Activated T-cell treated with anti-CD3 and anti-CD28 coated beads for 24 hours (primary cell): ENCODE data around the gene CTIF.

ENCODE experiments used
- DNase-seq: peaks from one replicate; pipeline ENCODE4 v3.0.0-alpha.2; 2020; ENCODE audit warnings: low read depth

CTIF gene

DNA sequence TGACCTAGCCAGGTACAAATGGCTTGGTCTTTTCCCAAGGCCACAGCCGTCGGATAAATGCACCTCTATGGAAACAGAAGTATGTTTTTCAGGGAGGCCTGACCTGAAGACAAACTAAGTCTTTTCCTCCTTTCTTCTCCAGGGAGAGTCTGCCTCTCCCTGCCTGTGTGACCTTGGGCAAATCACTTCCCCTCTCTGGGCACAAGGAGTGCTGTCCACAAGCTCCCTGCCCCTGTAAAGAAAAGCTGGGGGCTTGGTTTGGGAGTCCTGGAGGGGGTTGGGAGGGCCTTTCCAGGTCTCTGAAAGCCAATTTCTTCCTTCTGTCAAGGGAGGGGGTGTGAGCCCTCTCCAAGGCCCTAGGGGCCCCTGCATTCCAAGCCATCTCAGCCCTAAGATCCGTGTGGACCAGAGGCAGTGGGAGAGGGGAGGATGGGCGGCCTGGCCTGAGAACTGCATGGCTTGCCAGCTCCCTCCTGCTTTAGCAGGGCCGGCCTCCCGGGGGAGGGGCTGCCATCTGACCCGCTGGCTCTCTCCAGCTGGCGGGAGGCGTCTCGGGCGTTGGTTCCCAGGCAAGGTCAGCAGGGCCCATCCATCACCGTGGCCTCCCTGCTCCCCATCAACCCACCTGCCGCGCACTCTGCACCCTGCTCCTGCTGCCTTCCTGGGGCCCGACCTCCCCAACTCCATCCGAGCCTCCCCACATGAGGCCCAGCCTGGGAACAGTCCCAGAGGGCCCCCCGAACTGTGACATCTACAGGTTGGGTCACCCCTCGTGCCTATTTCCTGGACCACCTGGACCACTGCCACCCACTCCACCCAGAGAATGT is 350.5 kb downstream of the CTIF start:
- no peak for DNase-seq

DNA sequence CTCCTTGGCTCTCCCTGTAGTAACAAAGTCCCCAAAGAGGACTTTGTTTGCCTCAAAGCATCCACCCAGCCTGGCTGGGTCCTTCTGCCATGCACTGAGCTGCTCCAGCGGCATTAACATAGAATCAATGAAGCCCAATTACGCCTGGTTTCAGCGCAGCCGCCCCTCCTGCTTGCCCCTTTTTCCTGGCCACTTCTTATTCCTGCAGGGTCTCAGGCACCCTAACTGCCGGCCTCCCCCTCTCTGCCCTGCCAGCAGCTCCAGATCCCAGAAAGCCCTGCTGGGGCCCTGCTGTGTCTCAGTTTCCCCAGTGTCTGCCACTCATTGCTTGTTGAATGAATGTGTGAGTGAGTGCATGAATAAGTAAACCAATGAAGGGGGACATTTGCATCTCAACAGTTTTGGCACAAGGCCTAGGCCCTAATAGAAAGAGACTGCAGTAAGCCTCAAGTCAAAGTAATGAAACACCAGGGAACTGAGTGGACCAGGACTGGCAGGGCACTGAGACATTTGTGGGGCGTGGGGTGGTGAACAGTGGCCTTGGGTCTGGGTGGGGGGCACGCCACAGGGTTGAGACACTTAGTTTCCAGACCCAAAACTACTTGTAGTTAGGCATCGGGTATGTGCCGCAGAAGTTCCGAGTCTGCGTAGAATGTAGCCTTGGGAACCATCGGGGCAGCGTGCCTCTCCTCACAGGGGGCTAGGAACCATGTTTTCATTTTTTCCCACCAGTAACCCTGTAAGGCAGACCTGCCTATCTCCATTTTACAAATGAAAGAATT is 351.3 kb downstream of the CTIF start:
- no peak for DNase-seq

- DNase-seq, result no peak
These were observed 352.9 kb downstream of the CTIF start for GRCh38 chr18:48891721-48892120.

GRCh38 chr18:48892146-48892855 is 353.5 kb downstream of the CTIF start:
- no peak for DNase-seq

GRCh38 chr18:48893061-48893607 is 354.3 kb downstream of the CTIF start:
- no peak for DNase-seq

GRCh38 chr18:48893608-48894600 is 355.1 kb downstream of the CTIF start:
- DNase-seq, result no peak

GRCh38 chr18:48894799-48895346 is 356.0 kb downstream of the CTIF start:
- DNase-seq, result no peak

DNA sequence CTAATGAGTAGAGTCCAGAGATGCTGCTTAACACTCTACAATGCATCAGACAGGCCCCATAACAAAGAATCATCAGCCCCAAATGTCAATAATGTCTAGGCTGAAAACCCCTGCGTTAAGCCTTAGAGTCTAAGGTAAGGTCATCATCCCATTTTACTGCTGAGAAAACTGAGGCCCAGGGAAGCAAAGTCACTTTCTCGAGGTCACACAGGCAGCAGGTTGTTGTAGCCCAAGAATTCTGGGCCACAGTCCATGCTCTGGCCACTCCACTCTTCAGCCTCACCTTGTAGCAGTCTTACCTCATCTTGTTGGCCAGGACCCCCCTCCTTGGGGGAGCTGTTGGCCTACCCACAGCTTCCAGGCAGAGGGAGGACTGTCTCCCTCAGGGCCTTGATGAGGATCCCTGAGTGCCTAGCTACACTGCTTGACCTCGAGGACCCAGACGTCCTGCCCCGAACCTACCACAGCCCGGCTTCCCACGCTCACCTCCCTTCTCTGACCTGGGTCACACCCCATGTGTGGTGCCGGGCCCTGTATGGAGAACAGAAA is 357.6 kb downstream of the CTIF start:
- no peak for DNase-seq

- no peak for DNase-seq
These were observed 358.2 kb downstream of the CTIF start for GRCh38 chr18:48896875-48897511.

GRCh38 chr18:48897531-48897930 is 358.7 kb downstream of the CTIF start:
- DNase-seq, result no peak

DNA sequence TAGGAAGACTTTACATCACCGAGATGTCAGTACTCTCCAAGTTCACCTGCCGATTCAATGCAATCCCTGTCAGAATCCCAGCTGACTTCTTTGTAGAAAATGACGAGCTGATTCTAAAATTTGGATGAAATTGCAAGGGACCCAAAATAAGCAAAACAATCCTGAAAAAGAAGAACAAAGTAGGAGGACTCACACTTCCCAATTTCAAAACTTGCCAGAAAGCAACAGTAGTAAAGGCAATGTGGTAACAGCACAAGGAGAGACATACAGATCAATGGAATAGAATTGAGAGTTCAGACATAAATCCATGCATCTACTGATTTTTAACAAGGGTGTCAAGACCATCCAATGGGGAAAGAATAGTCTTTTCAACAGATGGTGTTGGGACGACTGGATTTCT is 359.7 kb downstream of the CTIF start:
- no peak for DNase-seq

DNA sequence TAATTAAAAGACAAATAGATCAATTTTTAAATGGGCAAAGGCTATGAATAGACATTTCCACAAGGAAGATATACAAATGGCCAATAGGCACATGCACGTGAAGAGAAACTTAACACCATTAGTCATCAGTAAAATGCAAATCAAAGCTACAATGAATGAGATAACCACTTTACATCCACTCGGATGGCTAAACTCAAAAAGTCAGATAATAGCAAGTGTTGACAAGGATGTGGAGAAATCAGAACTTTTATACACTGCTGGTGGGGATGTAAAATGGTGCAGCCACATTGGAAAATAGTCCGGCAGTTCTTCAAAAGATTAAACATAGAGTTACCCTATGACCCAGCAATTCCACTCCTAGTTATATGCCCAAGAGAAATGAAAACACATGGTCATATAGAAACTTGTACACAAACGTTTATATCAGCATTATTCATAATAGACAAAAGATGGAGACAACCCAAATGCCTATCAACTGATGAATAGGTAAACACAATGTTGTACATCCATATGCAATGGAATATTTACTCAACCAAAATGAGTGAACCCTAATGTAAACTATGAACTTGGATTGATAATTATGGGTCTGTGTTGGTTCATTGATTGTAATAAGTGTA is 360.8 kb downstream of the CTIF start:
- no peak for DNase-seq

- DNase-seq, result no peak
These were observed 361.6 kb downstream of the CTIF start for GRCh38 chr18:48900469-48900868.

DNA sequence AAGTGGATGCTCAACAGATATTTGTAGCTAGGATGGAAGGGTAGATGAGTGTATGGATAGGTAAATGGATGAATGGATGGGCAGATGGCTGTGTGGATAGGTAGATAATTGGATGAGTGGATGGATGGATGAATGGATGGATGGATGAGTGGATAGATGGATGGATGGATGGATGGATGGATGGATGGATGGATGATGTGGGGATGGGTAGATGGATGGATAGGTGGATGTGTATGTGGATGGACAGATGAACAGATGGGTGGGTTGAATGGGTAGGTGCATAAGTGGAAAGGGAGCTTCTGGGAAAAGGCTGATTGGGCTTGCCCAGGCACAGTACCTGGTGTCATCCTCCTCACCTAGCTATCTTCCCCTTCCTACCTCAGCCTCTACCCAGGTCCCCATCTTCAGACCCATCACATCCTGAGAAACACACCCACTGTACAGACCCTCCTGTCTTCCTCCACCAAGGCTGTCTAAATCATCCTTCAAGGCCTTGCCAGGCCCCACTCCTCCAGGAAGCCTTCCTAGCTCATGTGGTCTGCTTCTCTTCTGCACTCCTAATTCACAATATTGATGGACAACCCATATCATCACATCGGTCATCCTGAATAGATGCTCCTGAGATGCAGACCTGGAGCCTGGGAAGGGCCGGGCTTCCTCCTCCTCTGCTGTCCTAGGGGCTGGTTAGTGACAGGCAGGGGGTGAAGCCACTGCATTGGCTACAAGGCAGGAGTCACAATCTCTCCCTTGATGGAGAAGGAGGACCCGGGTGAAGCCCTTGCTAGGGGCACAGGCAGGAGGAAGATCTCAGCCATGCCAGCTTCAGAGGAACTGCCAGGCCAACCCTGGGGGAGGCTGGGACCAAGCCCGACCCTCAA is 362.6 kb downstream of the CTIF start:
- no peak for DNase-seq

- DNase-seq, result no peak
These were observed 363.4 kb downstream of the CTIF start for GRCh38 chr18:48902023-48902855.

DNA sequence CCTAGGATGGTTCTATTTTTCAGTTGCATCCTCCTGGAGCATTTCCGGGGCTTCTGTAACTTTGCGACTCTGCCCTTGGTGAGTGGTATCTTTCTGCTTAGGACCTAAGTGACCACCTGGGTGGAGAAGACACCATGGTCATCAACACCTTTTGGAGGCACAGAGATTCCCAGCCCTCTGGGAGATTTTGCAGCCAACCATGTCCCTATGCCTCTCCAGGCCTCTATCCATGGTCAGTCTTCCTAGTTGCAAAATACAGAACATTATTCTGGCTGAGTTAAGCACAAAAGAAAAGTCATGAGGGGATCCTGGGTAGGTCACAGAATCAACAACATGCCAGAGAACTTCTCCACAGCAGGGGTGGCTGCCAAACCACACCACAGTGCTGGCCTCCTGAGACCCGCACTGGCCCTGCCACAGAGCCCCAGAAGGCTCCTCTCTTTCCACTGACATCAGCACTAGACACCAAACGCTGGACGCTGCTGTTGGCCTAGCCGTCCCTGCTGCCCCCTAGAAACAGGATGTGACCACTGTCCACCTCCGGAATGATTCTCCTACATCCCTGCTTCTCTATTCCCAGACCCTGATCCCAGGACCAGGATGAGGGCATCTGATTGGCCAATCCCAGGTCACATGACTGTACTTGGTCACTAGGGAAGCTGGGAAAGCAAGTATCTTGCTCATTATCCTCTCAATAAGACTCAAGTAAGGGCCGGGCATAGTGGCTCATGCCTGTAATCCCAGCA is 364.2 kb downstream of the CTIF start:
- no peak for DNase-seq

DNA sequence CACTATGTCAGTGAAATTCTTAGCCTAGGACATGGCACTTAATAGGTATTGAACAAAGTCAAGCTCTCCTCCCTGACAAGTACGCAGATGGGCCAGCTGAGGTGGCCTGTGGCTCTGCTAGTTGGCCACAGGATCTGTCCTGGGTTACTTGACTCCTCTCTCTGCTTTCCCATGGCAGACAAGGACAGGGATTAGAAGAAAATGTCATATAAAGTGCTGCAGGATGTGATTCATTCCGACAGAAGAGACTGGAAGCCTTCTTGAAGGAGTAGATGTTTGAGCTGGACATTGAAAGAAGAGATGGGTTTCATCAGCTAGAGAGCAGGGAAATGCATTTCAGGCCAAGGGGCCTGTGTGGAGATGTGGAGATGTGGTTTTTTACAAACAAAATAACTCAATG is 365.3 kb downstream of the CTIF start:
- DNase-seq, result no peak
